ENCODE measurements around the gene SLC45A3. TPM values are rescaled to one million over a fixed set of nuclear protein-coding genes. Genes with fewer than 3 reads are reported as not detected.

The SLC45A3 gene
- total RNA-seq, 1 experiment from 2014 or later: 12.3 TPM

DNA sequence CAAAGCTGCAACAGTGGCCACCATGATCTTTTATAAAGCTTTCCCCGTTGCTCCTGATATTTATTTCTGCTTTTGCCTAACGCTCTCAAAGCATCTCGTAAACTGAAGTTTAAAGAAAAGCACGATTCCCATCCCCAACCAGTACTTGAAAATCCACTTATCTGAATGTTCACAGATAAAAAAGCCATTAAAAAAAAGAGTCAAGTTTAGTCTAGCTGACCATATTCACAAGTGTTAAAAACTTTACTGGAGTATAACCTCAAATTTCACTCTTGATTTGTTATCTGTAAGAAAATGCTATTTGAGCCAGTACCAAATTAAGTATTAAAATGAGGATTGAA lies 34.6 kb upstream of the SLC45A3 start:
- Histone ChIP-seq H3K9me3 (ENCODE audit: control insufficient read depth in 1 of 2, insufficient read depth in 1 of 2, low read depth in 1 of 2, low read length in 2 of 2) (no peaks in the 10 kb centered on the region), H3K4me2 (ENCODE audit: low read length) (no peak overlapping the region), H3K4me1 (ENCODE audit: control insufficient read depth in 1 of 2, insufficient read depth in 2 of 2, low read length in 2 of 2) (no peaks in the 10 kb centered on the region), H3K79me2 (ENCODE audit: insufficient read depth, low read length) (no peaks in the 10 kb centered on the region), H3K9me2 (ENCODE audit: insufficient read depth) (no peaks in the 10 kb centered on the region), H3K27me3 (ENCODE audit: insufficient read depth, low read length) (no peaks in the 10 kb centered on the region), H3K27ac (ENCODE audit: low read depth, low read length) (no peak overlapping the region), H2AFZ (ENCODE audit: low read depth, low read length, poor library complexity, severe bottlenecking) (no peak overlapping the region), H3K4me3 (replicated peaks in 1 of 2; ENCODE audit: low read depth in 1 of 2, low read length in 2 of 2) (no peak overlapping the region), H3K9ac (ENCODE audit: low read length) (no peak overlapping the region), H4K20me1 (ENCODE audit: insufficient read depth) (peaks cover 5% of the 10 kb centered on the region; the same call in 1 of the 2 replicates), H3K36me3 (ENCODE audit: control insufficient read depth in 1 of 2, insufficient read depth in 2 of 2, low read length in 2 of 2) (peaks cover 43 to 45% of the 10 kb centered on the region in 2 experiments)
- no TSS peak for BruUV-seq (replicated peaks)
- DNase-seq (ENCODE audit: low read depth, low spot score) (no peak), ATAC-seq (no peak)
- intact Hi-C loops (cut with micrococcal nuclease): no loop called here
- RAD21 ChIA-PET (ENCODE audit: low non-redundant PET in 1 of 2, low total read pairs in 2 of 2, uncharacterized antibody in 2 of 2, unreplicated experiment in 2 of 2): no interaction called here
- POLR2A ChIA-PET: no interaction called here
- no peak for TF ChIP-seq SIN3A (IDR thresholded peaks at IDR 0.05; ENCODE audit: low read depth)
- TF ChIP-seq CBX3 (IDR thresholded peaks at IDR 0.05; ENCODE audit: low read depth): no peak
- TF ChIP-seq, protein P1, sequence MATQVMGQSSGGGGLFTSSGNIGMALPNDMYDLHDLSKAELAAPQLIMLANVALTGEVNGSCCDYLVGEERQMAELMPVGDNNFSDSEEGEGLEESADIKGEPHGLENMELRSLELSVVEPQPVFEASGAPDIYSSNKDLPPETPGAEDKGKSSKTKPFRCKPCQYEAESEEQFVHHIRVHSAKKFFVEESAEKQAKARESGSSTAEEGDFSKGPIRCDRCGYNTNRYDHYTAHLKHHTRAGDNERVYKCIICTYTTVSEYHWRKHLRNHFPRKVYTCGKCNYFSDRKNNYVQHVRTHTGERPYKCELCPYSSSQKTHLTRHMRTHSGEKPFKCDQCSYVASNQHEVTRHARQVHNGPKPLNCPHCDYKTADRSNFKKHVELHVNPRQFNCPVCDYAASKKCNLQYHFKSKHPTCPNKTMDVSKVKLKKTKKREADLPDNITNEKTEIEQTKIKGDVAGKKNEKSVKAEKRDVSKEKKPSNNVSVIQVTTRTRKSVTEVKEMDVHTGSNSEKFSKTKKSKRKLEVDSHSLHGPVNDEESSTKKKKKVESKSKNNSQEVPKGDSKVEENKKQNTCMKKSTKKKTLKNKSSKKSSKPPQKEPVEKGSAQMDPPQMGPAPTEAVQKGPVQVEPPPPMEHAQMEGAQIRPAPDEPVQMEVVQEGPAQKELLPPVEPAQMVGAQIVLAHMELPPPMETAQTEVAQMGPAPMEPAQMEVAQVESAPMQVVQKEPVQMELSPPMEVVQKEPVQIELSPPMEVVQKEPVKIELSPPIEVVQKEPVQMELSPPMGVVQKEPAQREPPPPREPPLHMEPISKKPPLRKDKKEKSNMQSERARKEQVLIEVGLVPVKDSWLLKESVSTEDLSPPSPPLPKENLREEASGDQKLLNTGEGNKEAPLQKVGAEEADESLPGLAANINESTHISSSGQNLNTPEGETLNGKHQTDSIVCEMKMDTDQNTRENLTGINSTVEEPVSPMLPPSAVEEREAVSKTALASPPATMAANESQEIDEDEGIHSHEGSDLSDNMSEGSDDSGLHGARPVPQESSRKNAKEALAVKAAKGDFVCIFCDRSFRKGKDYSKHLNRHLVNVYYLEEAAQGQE (IDR thresholded peaks at IDR 0.05; ENCODE audit: low read depth): no peak
- no peak for TF ChIP-seq POLR2AphosphoS5 (IDR thresholded peaks at IDR 0.05; ENCODE audit: low read depth, low read length)
- no peak for TF ChIP-seq RAD21 (IDR thresholded peaks at IDR 0.05; ENCODE audit: low read depth)
- TF ChIP-seq EGR1 (IDR thresholded peaks at IDR 0.05; ENCODE audit: low read depth): no peak
- TF ChIP-seq SP1 (IDR thresholded peaks at IDR 0.05; ENCODE audit: low read depth): no peak
- TF ChIP-seq, protein P2, sequence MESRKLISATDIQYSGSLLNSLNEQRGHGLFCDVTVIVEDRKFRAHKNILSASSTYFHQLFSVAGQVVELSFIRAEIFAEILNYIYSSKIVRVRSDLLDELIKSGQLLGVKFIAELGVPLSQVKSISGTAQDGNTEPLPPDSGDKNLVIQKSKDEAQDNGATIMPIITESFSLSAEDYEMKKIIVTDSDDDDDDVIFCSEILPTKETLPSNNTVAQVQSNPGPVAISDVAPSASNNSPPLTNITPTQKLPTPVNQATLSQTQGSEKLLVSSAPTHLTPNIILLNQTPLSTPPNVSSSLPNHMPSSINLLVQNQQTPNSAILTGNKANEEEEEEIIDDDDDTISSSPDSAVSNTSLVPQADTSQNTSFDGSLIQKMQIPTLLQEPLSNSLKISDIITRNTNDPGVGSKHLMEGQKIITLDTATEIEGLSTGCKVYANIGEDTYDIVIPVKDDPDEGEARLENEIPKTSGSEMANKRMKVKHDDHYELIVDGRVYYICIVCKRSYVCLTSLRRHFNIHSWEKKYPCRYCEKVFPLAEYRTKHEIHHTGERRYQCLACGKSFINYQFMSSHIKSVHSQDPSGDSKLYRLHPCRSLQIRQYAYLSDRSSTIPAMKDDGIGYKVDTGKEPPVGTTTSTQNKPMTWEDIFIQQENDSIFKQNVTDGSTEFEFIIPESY (IDR thresholded peaks at IDR 0.05; ENCODE audit: extremely low read depth, insufficient replicate concordance, low read length): no peak
- TF ChIP-seq, protein P3, sequence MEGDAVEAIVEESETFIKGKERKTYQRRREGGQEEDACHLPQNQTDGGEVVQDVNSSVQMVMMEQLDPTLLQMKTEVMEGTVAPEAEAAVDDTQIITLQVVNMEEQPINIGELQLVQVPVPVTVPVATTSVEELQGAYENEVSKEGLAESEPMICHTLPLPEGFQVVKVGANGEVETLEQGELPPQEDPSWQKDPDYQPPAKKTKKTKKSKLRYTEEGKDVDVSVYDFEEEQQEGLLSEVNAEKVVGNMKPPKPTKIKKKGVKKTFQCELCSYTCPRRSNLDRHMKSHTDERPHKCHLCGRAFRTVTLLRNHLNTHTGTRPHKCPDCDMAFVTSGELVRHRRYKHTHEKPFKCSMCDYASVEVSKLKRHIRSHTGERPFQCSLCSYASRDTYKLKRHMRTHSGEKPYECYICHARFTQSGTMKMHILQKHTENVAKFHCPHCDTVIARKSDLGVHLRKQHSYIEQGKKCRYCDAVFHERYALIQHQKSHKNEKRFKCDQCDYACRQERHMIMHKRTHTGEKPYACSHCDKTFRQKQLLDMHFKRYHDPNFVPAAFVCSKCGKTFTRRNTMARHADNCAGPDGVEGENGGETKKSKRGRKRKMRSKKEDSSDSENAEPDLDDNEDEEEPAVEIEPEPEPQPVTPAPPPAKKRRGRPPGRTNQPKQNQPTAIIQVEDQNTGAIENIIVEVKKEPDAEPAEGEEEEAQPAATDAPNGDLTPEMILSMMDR (IDR thresholded peaks at IDR 0.05 in 2 of 3, conservative IDR thresholded peaks at IDR 0.05 in 1 of 3; ENCODE audit: borderline replicate concordance in 1 of 3, insufficient read depth in 1 of 3, low read depth in 2 of 3, low read length in 2 of 3): no peak
- no peak for TF ChIP-seq POLR2A (IDR thresholded peaks at IDR 0.05; ENCODE audit: borderline replicate concordance, extremely low read depth, insufficient read depth, insufficient read length)
- TF ChIP-seq, protein P4, sequence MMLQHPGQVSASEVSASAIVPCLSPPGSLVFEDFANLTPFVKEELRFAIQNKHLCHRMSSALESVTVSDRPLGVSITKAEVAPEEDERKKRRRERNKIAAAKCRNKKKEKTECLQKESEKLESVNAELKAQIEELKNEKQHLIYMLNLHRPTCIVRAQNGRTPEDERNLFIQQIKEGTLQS (IDR thresholded peaks at IDR 0.05): no peak
- TF ChIP-seq ELF1 (IDR thresholded peaks at IDR 0.05; ENCODE audit: borderline replicate concordance, low read depth): no peak
- TF ChIP-seq, protein P5, sequence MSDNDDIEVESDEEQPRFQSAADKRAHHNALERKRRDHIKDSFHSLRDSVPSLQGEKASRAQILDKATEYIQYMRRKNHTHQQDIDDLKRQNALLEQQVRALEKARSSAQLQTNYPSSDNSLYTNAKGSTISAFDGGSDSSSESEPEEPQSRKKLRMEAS (IDR thresholded peaks at IDR 0.05): no peak
- TF ChIP-seq EZH2phosphoT487 (IDR thresholded peaks at IDR 0.05; ENCODE audit: borderline replicate concordance): no peak
- no peak for TF ChIP-seq JUND (IDR thresholded peaks at IDR 0.05)
- no peak for TF ChIP-seq YY1 (IDR thresholded peaks at IDR 0.05; ENCODE audit: extremely low read depth, insufficient replicate concordance, low read depth, low read length)
- CTCF ChIA-PET: interaction anchor here (0.9 to 6.8 kb wide), 2 partner anchors 24 to 56 kb away, joined by 3 to 163 read pairs; no protein-coding TSS in a partner anchor
